HG03095 (cell line): ENCODE data around the gene PDZD2.

Experiments
- ATAC-seq: cut with Tn5 transposase; IDR thresholded peaks from one replicate; pipeline ENCODE4 v1.9.1; 2021; ENCODE audit warnings: moderate library complexity; ENCODE audit not compliant: unreplicated experiment

Gene PDZD2

DNA sequence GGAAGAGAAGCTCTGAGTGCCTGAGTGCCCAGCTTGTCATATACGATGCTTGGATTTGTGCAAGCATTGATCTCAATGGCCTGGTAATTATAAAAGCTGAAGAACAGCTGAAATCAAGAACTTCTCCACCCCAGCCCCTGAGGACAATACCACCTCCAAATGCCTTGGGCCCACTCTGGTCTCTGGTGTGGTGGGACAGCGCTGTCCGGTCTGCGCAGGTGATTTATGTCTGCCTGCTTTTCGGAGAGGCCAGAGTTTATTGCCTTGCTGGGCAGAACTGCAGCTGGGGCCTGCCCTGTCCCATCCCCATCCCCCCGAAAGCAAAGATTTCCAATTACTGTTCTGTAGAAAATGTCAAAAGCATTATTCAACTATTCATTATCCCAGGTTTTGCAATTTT lies 1.1 kb upstream of the PDZD2 start:
- no peak for ATAC-seq

GRCh38 chr5:31638345-31638744 lies 586 bp upstream of the PDZD2 start:
- no peak for ATAC-seq

- no peak for ATAC-seq
These were observed 815 bp downstream of the PDZD2 start for GRCh38 chr5:31639481-31640411.

DNA sequence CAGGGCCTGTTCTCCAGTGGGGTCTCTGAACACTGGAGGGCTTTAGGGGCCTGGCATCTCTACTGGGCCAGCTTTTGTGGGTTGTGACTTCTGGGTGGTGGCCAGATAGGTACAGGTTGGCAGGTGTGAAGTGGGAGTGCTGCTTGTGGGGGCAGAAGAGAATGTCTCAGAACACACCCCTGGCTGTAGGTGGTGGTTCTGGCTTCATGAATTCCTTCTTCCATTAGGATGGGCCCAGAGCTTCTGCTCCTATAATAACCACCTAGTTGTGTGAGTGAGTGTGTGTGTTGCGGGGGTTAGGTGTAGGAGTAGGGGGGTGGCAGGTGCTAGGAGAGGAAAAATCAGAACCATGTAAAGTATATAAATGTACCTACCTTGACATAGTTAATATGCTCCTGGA lies 1.6 kb downstream of the PDZD2 start:
- no peak for ATAC-seq

DNA sequence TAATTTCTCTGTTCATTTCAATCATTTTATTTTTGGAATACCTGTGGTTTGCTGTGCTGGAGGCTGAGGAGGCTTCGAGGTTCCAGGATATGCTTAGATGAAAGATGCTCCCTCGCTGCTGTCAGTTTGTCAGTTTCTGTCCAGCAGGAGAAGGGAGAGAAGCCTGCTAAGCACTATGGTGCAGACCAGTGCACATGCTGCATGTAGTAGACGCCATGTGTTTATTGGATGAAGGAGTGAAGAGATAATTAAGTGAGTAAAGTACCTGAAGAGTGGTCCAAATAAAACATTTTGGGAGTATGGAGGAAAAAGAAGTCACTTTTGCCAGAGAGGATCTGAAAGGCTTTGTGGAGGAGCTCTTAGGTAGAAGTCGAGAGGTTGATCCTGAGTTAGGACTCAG lies 2.1 kb downstream of the PDZD2 start:
- ATAC-seq, result no peak

DNA sequence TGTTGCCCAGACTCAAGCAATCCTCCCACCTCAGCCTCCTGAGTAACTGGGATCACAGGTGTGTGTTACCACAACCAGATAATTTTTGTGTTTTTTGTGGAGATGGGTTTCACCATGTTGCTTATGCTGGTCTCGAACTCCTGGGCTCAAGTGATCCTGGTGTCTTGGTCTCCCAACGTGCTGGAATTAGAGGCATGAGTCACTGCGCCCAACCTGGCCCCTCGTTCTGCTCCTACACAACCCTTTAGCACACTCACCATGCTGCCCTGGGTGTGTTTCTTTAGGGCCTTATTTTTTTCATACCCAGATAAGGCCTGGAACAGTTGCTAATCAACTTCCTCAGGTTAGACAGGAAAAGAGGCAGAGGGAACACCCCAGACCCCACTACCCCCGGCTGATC lies 2.6 kb downstream of the PDZD2 start:
- ATAC-seq, result no peak

DNA sequence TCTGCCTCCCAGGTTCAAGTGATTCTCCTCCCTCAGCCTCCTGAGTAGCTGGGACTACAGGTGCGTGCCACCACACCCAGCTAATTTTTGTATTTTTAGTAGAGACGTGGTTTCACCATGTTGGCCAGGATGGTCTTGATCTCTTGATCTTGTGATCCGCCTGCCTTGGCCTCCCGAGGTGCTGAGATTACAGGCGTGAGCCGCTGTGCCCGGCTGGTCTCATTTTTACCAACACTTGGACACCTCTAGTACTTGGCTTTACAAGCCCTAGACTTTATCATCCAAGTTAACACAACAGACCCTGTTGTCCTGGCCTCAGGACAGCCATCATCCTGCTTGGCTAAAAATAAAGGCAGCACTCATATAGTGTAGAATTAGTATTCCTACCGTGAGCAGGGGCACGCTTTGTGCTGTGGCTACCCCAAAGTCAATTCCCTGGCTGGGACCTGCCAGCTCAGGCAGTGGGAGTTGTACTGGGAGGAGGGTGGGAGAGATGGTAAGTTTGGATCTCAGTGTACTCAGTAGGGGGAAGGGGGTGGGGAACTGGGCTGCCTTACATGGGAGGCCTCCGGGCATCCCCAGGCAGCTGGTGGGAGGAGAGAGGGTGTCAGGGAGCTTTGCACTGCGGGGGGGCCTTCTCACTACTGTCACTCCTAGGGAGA lies 6.6 kb downstream of the PDZD2 start:
- no peak for ATAC-seq

DNA sequence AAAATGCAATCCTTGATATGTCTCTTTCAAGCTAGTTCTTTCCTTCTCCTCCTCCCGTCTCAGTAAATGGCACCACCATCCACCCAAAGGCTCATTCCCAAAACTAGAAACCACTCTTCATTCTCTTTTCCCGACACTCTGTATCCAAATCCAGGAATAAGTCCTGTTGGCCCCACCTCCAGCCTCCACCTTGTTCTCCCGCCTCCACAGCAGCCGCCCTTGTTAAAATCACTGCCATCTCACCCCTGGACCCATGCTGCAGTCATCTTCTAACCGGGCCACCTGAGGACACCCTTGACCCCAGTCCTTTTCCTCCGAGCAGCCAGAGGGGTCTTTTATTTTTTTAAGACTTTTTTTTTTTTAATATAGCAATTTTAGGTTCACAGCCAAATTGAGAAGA lies 9.4 kb downstream of the PDZD2 start:
- no peak for ATAC-seq

DNA sequence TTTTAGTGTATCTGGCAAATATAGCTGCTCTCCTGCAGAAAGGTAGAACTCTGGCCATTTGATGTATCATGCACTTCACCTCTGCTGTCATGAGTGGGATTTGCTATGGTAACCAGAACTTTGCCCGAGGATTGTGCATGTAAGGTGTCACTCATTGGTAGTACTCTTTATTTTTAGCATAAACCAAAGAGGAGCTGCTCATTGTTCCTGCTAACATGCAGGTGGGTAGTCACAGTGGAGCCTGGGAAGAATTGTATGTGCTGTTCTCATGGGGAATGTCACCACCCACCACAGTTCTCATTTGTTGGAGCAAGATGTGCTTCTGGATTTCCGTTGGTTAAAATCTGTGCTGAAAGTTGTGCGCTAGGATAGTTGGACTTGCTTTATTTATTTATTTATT lies 12.3 kb downstream of the PDZD2 start:
- ATAC-seq, result no peak

DNA sequence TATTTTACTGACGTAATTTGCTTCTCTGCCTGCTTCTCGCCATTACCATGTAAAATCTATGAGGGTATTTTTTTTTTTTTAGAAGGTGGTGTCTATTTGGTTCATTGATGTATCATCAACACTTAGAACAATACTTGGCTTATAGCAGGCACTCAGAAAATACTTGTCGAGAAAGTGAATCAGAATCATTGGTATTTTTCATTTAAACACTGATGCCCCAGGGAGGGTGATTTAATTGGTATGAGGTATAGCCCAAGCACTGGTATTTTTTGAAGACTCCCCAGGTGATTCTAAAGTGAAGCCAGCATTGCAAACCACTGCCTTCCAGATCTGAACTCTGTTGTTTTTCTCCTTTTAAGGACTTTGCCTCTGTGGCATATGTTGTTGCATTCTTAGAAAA lies 16.6 kb downstream of the PDZD2 start:
- no peak for ATAC-seq

DNA sequence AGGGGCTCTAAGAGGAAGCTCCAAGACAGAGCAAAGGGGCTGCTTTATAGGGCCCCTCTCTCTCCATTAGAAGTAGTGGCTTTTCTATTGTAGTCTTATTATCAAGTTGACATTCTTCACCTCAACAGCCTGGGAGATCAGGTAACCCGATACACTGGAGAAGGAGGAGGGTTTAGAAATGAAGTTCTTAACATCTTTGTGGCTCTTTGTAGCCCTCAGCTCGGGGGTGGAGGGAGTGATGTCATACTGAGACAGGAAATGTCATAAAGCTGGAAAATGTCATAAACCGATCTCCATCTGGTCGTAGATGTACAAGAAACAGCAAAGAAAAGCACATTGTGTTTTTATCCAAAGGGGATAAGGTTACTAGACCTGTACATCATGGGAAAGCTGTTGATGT lies 17.9 kb downstream of the PDZD2 start:
- ATAC-seq, result no peak

DNA sequence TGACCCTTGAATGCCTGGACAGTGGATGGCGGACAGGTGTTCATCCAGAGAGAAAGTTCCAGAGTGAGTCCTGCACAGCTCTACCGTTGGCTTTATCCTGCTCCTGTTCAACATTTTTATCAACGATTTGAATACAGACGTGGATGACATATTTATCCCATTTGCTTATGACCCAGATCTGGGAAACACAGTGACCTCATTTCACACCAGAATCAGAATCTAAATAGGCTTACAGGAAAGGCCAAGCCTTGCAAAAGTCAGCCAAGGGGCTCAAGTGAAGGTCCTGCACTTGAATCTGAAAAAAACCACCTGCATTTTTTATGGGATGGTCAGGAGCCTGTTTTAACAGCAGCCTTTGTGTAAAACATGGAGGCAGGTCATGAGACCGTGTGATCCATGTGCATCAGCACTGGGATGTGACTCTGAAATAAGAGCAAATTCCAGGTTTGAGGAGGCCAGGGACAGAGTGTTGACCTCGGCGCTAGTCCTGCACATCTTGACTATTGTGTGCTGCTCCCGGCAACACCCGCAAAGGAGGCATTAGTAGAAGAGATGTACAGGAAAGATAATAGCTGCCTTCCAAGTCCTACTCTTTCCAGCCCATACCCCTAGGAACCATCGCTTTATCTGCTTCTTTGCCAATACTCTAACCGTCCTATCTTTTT lies 18.5 kb downstream of the PDZD2 start:
- ATAC-seq, result no peak

GRCh38 chr5:31661257-31661656 lies 22.3 kb downstream of the PDZD2 start:
- ATAC-seq, result no peak

- ATAC-seq, result no peak
These were observed 24.6 kb downstream of the PDZD2 start for GRCh38 chr5:31663519-31663918.

GRCh38 chr5:31664566-31664965 lies 25.6 kb downstream of the PDZD2 start:
- no peak for ATAC-seq

GRCh38 chr5:31671339-31671741 lies 32.4 kb downstream of the PDZD2 start:
- ATAC-seq, result no peak

- ATAC-seq, result no peak
These were observed 35.5 kb downstream of the PDZD2 start for GRCh38 chr5:31674371-31674951.

GRCh38 chr5:31675472-31675871 lies 36.5 kb downstream of the PDZD2 start:
- ATAC-seq, result no peak

DNA sequence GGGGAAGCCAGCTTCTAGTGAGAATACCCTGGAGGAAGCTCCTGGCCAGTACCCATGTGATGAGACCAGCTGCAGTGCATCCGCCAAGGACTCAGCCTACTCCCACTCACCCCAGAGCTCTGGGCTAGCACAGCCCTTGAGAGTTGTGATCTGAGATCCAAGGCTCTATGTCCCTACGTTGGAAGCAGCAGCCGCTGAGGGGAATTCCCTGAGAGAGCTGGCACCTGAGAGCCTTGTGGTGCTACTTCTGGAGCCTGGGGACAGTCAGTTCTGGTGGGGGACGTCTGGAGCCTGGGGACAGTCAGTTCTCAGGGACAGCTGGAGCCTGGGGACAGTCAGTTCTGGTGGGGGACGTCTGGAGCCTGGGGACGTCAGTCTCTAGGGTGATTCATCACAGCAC lies 39.2 kb downstream of the PDZD2 start:
- no peak for ATAC-seq

- no peak for ATAC-seq
These were observed 41.6 kb downstream of the PDZD2 start for GRCh38 chr5:31680528-31680927.

GRCh38 chr5:31682025-31682424 lies 43.1 kb downstream of the PDZD2 start:
- no peak for ATAC-seq

GRCh38 chr5:31682851-31683250 lies 43.9 kb downstream of the PDZD2 start:
- ATAC-seq, result no peak
